ENCODE data around the gene THOP1.
"Not testable (repeated sequence)": the region's sequence is repeated elsewhere in the genome, so short reads cannot be mapped to it uniquely, and the experiment has no call there.

THOP1 gene

GRCh38 chr19:2782936-2783780, 2.1 kb upstream of the THOP1 start, which contains the start of gene SGTA:
Gene SGTA (minus strand): TSS chr19:2783273. CDS start chr19:2769068, 14,205 bp downstream.
- peak; percentile 94 for DNase-seq (ENCODE audit: low read depth)

- no peak for DNase-seq (ENCODE audit: low read depth)
Measured at GRCh38 chr19:2783781-2784145, 1.5 kb upstream of the THOP1 start.

GRCh38 chr19:2787115-2787514, 1.8 kb downstream of the THOP1 start:
- no peak for DNase-seq (ENCODE audit: low read depth)

GRCh38 chr19:2788237-2788636, 2.9 kb downstream of the THOP1 start:
- no peak for DNase-seq (ENCODE audit: low read depth)

DNA sequence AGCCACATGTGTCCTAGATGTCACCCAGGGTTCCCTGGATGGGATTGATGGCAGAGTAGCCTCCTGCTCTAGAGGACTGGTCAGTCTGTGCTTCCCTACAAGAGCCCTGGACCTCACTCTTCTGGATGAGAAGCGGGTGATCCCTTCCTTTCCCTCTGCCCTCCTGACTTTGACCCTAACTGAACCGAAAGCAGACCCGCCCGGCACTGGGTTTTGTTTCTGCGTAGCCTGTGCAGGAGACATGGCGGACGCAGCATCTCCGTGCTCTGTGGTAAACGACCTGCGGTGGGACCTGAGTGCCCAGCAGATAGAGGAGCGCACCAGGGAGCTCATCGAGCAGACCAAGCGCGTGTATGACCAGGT, 4.9 kb downstream of the THOP1 start:
- no peak for DNase-seq (ENCODE audit: low read depth)

- no peak for DNase-seq (ENCODE audit: low read depth)
Measured at GRCh38 chr19:2790557-2791271, 5.4 kb downstream of the THOP1 start.

DNA sequence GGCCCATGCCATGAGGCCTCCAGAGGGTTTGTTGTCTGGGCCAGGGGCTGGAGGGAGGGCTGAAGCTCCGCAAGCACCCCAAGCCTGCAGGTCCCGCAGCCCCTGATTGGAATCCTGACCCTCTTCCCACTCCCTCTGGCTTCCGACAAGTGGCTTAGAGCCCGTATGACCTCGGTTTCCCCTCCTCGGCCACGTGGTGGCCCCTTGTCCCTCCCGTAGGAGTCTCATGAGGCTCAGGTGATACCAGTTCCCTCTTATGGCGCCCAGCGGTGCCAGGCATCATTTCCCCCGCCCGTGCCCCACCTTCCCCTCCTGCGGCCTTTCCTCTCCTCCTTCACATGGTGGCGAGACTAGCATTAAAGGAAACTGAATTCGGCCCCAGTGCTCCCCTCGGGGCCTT, 6.1 kb downstream of the THOP1 start:
- no peak for DNase-seq (ENCODE audit: low read depth)

- no peak for DNase-seq (ENCODE audit: low read depth)
Measured at GRCh38 chr19:2791876-2792275, 6.6 kb downstream of the THOP1 start.

- DNase-seq (ENCODE audit: low read depth) = not testable (repeated sequence)
Measured at GRCh38 chr19:2792666-2793065, 7.4 kb downstream of the THOP1 start.

DNA sequence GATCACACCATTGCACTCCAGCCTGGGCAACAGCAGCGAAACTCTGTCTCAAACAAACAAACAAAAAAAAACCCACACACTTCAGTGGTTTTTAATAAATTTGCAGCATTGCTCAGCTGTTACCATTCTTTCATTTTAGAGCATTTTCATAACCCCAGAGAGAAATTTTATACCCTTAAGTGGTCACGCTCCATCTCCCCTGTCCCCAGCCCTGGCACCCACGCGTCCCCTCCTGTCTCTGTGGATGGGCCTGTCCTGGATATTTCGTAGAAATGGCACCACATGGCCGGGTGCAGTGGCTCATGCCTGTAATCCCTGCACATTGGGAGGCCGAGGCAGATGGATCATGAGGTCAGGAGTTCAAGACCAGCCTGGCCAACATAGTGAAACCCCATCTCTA, 7.8 kb downstream of the THOP1 start:
- DNase-seq (ENCODE audit: low read depth) = no peak

GRCh38 chr19:2793577-2793976, 8.3 kb downstream of the THOP1 start:
- no peak for DNase-seq (ENCODE audit: low read depth)

DNA sequence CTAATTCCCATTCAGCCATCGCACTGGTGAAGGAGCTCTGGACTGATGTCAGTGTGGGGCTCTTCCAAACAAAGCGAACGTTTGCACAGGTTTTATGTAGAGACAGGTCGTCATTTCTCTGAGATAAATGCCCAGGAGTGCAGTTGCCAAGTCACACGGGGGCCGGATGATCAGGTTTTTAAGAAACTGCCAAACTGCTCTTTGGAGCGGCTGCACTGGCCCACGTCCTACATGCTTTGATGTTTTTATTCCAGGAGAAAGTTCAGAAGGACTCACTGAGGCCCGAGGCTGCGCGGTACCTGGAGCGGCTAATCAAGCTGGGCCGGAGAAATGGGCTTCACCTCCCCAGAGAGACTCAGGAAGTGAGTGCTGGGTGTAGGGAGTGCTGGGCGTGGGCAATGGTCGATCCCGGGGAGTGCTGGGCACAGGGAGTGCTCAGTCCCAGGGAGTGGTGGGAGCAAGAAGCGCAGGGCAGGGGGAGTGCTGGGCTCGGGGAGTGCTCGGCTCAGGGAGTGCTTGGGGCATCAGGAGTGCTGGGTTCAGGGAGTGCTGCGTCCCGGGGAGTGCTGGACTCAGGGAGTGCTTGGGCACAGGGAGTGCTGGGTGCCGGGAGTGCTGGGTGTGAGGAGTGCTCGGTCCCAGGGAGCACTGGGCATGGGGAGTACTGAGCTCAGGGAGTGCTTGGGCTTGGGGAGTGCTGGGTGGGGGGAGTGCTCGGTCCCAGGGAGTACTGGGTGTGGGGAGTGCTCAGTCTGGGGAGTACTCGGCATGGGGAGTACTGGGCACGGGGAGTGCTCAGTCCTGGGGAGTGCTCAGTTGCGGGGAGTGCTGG, 10.7 kb downstream of the THOP1 start:
- no peak for DNase-seq (ENCODE audit: low read depth)

- DNase-seq (ENCODE audit: low read depth) = no peak
Measured at GRCh38 chr19:2796659-2797266, 11.5 kb downstream of the THOP1 start.

- no peak for DNase-seq (ENCODE audit: low read depth)
Measured at GRCh38 chr19:2797280-2797679, 12.0 kb downstream of the THOP1 start.

- no peak for DNase-seq (ENCODE audit: low read depth)
Measured at GRCh38 chr19:2798158-2798685, 12.9 kb downstream of the THOP1 start.

- DNase-seq (ENCODE audit: low read depth) = no peak
Measured at GRCh38 chr19:2798733-2799132, 13.4 kb downstream of the THOP1 start.

DNA sequence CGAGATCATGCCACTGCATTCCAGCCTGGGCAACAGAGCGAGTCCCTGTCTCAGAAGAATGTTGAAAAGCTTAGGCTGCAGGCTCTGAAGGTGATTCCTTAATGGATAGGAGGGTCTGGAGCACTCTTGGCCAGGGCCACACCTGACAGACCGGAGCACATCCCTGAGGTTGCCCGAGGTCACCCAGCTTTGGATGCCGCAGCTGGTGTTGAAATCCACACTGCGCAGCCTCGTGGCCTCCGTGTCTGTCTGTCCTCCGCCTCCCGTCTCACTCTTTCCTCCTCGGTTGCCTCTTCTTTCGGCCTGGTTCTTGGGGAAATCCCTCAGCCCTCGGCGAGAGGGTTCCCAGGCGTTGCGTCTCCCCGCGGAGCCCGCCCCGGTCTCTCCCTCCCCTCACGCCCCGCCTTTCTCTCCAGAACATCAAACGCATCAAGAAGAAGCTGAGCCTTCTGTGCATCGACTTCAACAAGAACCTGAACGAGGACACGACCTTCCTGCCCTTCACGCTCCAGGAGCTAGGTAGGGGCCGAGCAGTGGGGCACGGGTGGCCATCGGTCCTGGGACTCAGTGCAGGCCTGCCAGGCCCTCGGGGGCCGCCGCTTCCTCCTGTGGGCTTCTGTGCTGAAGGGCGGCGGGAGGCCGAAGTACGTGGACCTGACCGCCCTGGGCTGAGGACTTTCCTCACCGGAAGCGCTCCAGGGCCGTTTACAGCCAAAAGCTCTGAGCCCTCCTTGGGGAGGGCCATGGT, 14.1 kb downstream of the THOP1 start:
- DNase-seq (ENCODE audit: low read depth) = no peak

DNA sequence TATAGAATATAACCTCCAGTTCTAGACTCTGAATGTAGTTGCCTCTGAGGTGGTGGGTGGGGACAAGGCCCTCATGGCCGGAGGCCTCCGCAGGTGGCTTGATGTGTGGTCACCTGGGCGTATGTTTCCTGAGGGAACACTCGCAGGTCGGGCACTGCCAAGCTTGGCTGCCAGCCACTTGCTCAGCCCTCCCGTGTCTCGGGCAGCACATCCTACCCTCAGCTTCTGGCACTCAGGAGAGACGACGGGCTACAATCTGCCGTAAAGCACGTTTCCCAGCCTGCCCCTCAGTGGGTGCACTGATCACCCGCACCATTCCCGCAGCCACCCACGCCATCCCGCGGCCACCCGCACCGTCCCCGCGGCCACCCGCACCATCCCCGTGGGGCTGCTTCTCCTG, 15.2 kb downstream of the THOP1 start:
- no peak for DNase-seq (ENCODE audit: low read depth)

DNA sequence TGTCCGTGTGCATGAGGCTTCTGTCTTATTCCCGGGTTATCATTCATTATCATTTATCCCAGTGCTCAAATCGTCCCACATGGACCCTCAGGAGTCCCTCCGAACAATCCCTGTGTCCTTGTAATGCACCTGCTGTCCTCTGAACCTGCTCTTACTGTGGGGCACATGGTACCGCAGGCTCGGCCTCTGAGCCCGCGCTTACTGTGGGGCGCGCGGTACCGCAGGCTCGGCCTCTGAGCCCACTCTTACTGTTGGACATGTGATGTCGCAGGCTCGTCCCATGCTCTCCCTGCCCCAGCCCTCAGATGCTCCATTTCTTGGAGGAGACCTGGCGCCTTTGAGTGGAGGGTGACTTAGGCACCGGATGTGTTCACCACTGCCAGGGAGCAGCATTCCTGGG, 17.5 kb downstream of the THOP1 start:
- no peak for DNase-seq (ENCODE audit: low read depth)

DNA sequence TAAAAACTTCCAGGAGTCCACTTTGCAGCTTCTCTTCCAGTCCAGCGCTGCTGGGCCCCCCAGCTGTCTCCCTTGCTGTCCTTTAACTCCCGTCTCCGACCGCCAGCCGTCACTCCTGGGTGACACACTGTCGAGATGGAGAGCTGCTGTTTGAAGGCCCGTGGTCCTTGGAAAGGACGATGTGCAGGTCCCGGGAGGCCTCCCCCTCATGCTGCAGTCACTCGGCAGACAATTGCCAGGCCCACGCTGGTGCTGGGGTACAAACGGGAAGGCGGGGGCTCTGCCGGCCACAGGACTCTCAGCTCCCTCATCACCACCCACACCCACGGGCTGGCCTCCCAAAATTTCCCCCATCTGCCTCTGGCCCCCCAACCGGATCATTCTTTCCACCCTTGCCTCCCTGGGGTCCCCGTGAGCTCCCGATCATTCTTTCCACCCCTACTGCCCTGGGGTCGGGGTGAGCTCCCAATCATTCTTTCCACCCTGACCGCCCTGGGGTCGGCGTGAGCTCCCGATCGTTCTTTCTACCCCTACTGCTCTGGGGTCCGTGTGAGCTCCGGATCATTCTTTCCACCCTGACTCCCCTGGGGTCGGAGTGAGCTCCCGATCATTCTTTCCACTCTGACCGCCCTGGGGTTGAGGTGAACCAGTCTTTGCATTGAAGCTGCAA, 18.3 kb downstream of the THOP1 start:
- no peak for DNase-seq (ENCODE audit: low read depth)

Measured in HS-27A (cell line).